Skeletal muscle tissue (tissue), 4 donors: ENCODE results near the gene NEAT1. TPM values are rescaled to one million over a fixed set of nuclear protein-coding genes. Genes with fewer than 3 reads are reported as not detected.
A peak's percentile ranks its signal among the peaks of the same experiment; 100 is the strongest.

Source experiments
- H3K27ac ChIP-seq: one replicate; pipeline ENCODE4 v1.7.0; 2013; ENCODE audit warnings: mild to moderate bottlenecking, low read depth, low read length, inconsistent platforms
- H3K27me3 ChIP-seq, 3 donors: one replicate each; pipeline ENCODE4 v1.7.0; 2013; ENCODE audit warnings: low read length in 3 of 3; ENCODE audit not compliant: control insufficient read depth in 3 of 3, insufficient read depth in 3 of 3
- H3K36me3 ChIP-seq, 3 donors: one replicate each; pipeline ENCODE4 v1.7.0; 2013; ENCODE audit warnings: low read length in 3 of 3; ENCODE audit not compliant: control insufficient read depth in 3 of 3, insufficient read depth in 3 of 3
- H3K4me1 ChIP-seq, 3 donors: one replicate each; pipeline ENCODE4 v1.7.0; 2013; ENCODE audit warnings: low read length in 3 of 3, mild to moderate bottlenecking in 3 of 3; ENCODE audit not compliant: control insufficient read depth in 3 of 3, insufficient read depth in 3 of 3
- H3K4me3 ChIP-seq, 3 donors: one replicate each; pipeline ENCODE4 v1.7.0; 2013; ENCODE audit warnings: low read length in 3 of 3
- H3K9ac ChIP-seq, 3 donors: one replicate each; pipeline ENCODE4 v1.7.0; 2013; ENCODE audit warnings: low read length in 3 of 3, mild to moderate bottlenecking in 3 of 3, moderate library complexity in 2 of 3, low read depth in 1 of 3
- H3K9me3 ChIP-seq, 3 donors: one replicate each; pipeline ENCODE4 v1.7.0; 2013; ENCODE audit warnings: low read length in 3 of 3; ENCODE audit not compliant: control insufficient read depth in 3 of 3
- total RNA-seq: library from RNA; depleted of rRNA; stranded (reverse); fragments of >200 nt; gene quantifications from one replicate; pipeline ENCODE4 v1.2.3, GENCODE V29; 2014
- donor health status: Osteomylitis.

The NEAT1 gene
- total RNA-seq, 1 donor from 2014 or later = 26.1 TPM

- no peaks in the 10 kb centered on the region for H3K36me3 ChIP-seq
- peak overlapping the region; percentile 73 to 84 (median 79) for H3K4me3 ChIP-seq
- H3K27ac ChIP-seq = peak overlapping the region; percentile 99
- H3K9me3 ChIP-seq = no peaks in the 10 kb centered on the region
- no peaks in the 10 kb centered on the region for H3K27me3 ChIP-seq
- H3K9ac ChIP-seq = peak overlapping the region; percentile 89 to 99 (median 95)
- peaks cover 76 to 78% (median 77%) of the 10 kb centered on the region in 3 donors for H3K4me1 ChIP-seq
Measured at GRCh38 chr11:65416341-65416824, 6.2 kb upstream of the NEAT1 start.

GRCh38 chr11:65416841-65417701 lies 5.5 kb upstream of the NEAT1 start:
- peak overlapping the region; percentile 73 to 84 (median 79) for H3K4me3 ChIP-seq
- peaks cover 73 to 81% (median 75%) of the 10 kb centered on the region in 3 donors for H3K4me1 ChIP-seq
- no peaks in the 10 kb centered on the region for H3K27me3 ChIP-seq
- peak overlapping the region; percentile 89 to 99 (median 95) for H3K9ac ChIP-seq
- peak overlapping the region; percentile 99 for H3K27ac ChIP-seq
- H3K36me3 ChIP-seq = no peaks in the 10 kb centered on the region
- no peaks in the 10 kb centered on the region for H3K9me3 ChIP-seq

DNA sequence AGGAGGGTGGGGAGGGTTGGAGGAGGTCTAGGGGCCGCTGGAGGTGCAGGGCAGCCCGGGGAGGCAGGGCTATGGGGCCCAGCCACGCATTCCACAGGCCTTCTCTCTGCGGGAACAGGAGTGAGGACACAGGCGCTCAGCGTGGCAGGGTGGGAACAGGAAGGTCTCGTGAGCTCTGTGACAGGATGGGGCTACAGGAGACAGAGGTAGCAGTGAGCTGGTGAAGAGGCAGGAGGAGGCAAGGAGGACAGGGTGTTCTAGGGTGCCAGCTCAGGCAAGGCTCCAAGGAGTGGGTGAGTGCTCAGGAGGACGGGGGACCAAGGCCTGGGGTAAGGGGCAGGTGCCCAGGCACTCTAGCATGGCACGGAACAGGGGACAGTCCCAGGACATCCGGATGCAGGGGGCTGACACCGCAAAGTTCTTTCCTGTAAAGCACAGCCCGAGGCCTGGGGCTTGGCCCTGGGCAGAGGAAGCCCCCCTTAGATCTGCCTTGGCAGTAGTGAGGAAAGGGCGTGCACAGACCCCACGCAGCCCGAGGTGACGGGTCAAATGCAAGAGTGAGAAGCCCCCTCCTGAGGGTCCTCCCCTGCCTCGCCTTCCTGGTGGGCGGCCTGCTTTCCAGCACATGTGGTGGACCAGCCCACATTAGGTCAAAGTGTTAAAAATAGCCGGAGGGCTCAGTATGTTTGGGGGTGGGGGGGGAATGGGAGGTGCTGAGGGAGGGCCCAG lies 4.7 kb upstream of the NEAT1 start:
- Histone ChIP-seq H3K27ac (peak overlapping the region; percentile 99), H3K27me3 (no peaks in the 10 kb centered on the region), H3K36me3 (peaks cover under 1 to 2% (median under 1%) of the 10 kb centered on the region in 3 donors), H3K4me1 (peaks cover 69 to 75% (median 73%) of the 10 kb centered on the region in 3 donors), H3K9ac (peak overlapping the region; percentile 89 to 99 (median 95)), H3K4me3 (peak overlapping the region; percentile 73 to 90 (median 84)), H3K9me3 (no peaks in the 10 kb centered on the region)

DNA sequence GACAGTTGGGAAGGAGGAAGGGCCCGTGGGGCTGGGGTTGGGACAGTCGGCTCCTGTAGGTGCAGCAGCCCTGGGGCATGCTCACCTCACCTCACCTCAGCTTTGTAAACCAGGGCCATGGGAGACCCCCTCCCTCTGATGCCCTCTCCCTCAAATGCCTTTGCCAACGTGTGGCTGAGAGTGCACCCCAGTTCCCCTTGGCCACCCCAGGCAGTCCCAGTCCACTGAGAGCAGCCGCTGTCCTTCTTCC lies 4.2 kb upstream of the NEAT1 start:
- H3K4me1 ChIP-seq = peaks cover 69 to 75% (median 73%) of the 10 kb centered on the region in 3 donors
- H3K27me3 ChIP-seq = no peaks in the 10 kb centered on the region
- H3K9me3 ChIP-seq = no peaks in the 10 kb centered on the region
- peak overlapping the region; percentile 69 to 90 (median 86) for H3K4me3 ChIP-seq
- H3K27ac ChIP-seq = peak overlapping the region; percentile 99
- peaks cover 5 to 7% (median 6%) of the 10 kb centered on the region in 3 donors for H3K36me3 ChIP-seq
- peak overlapping the region; percentile 89 to 99 (median 99) for H3K9ac ChIP-seq

GRCh38 chr11:65418681-65419459 lies 3.7 kb upstream of the NEAT1 start:
- H3K36me3 ChIP-seq = peaks cover 10 to 12% (median 11%) of the 10 kb centered on the region in 3 donors
- peak overlapping the region; percentile 69 to 90 (median 86) for H3K4me3 ChIP-seq
- H3K9me3 ChIP-seq = no peaks in the 10 kb centered on the region
- H3K27me3 ChIP-seq = no peaks in the 10 kb centered on the region
- H3K9ac ChIP-seq = peak overlapping the region; percentile 89 to 99 (median 99)
- peaks cover 67 to 72% (median 71%) of the 10 kb centered on the region in 3 donors for H3K4me1 ChIP-seq
- H3K27ac ChIP-seq = peak overlapping the region; percentile 99

DNA sequence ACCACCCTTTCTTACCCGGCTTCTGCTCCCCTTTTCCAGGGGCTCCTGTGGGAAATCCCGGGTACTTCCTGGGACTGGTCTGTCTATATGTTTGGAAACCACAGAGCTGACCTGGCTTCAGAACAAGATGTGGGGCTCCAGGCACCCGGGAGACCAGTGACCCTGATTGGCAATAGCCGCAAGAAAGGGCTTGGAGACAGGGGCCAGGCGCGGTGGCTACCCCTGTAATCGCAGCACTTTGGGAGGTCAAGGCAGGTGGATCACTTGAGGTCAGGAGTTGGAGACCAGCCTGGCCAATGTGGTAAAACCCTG lies 3.2 kb upstream of the NEAT1 start:
- Histone ChIP-seq H3K27me3 (no peaks in the 10 kb centered on the region), H3K4me1 (peaks cover 66 to 72% (median 69%) of the 10 kb centered on the region in 3 donors), H3K27ac (peak overlapping the region; percentile 99), H3K9ac (peak overlapping the region; percentile 89 to 99 (median 99)), H3K36me3 (peaks cover 16 to 18% (median 16%) of the 10 kb centered on the region in 3 donors), H3K9me3 (no peaks in the 10 kb centered on the region), H3K4me3 (peak overlapping the region; percentile 69 to 90 (median 86))

DNA sequence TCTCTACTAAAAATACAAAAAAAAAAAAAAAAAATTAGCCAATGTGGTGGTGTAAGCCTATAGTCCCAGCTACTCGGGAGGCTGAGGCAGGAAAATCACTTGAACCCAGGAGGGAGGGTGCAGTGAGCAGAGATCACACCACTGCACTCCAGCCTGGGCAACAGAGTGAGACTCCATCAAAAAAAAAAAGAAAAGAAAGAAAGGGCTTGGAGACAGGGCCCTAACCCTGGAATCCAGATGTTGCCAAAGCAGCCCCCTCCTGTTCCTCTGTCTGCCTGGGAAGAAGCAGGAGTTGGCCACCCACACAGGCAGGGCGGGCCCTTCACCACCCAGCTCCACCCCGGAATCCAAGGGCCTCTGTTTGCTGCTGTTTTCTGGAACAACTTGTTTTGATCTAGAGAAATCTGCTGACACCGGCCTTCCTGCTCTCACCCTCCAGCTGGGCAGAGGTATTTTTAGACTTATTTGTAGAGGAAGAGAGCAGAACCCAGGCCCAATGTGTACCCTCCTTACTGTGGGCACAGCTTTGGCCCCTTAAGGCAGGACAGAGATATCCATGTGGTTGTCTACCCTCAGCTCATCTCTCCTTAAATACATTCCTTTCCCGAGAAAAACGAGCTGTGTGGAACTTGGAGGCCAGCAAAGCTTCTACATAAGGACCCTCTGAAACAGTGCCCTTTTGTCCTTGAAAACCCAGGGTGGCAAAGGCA lies 2.7 kb upstream of the NEAT1 start:
- Histone ChIP-seq H3K9ac (peak overlapping the region; percentile 89 to 99 (median 99)), H3K27me3 (no peaks in the 10 kb centered on the region), H3K9me3 (no peaks in the 10 kb centered on the region), H3K4me3 (peak overlapping the region; percentile 69 to 90 (median 86)), H3K27ac (peak overlapping the region; percentile 99), H3K4me1 (peaks cover 62 to 68% (median 66%) of the 10 kb centered on the region in 3 donors), H3K36me3 (peaks cover 21 to 23% (median 21%) of the 10 kb centered on the region in 3 donors)

- Histone ChIP-seq H3K4me3 (peak overlapping the region; percentile 68 to 86 (median 83)), H3K9me3 (no peaks in the 10 kb centered on the region), H3K9ac (peak overlapping the region; percentile 89 to 99 (median 99)), H3K27ac (peak overlapping the region; percentile 99), H3K36me3 (peaks cover 26 to 27% (median 27%) of the 10 kb centered on the region in 3 donors), H3K4me1 (peaks cover 56 to 62% (median 60%) of the 10 kb centered on the region in 3 donors), H3K27me3 (no peaks in the 10 kb centered on the region)
Measured at GRCh38 chr11:65420506-65420905, 2.1 kb upstream of the NEAT1 start.
